K562 (cell line): ENCODE measurements around the gene STK17A. TPM values are rescaled to one million over a fixed set of nuclear protein-coding genes. Genes with fewer than 3 reads are reported as not detected.

Source experiments
- CHD7 ChIP-seq: fragments of 200-600 bp; sonication (generic); IDR thresholded peaks from one replicate; pipeline ENCODE4 v1.6.1; 2012; ENCODE audit warnings: mild to moderate bottlenecking, low read depth, low read length, inconsistent platforms
- HDAC8 ChIP-seq: fragments of 450-650 bp; IDR thresholded peaks from 2 replicates; pipeline ENCODE4 v1.6.1; 2016; ENCODE audit warnings: mild to moderate bottlenecking, missing genetic modification characterization, moderate library complexity, missing compliant biosample characterization
- HEY1 ChIP-seq: fragments of 250-450 bp; sonication (Bioruptor Pico); IDR thresholded peaks from 2 replicates; pipeline ENCODE4 v1.5.0; 2020; ENCODE audit warnings: mild to moderate bottlenecking, moderate library complexity, borderline replicate concordance
- MTA2 ChIP-seq: fragments of 450-650 bp; IDR thresholded peaks from 2 replicates; pipeline ENCODE4 v1.6.1; 2016; ENCODE audit warnings: low read depth
- MYBL2 ChIP-seq, 2 experiments: fragments of 450-650 bp in 1 of 2; sonication (generic) in 1 of 2; formaldehyde crosslinking in 1 of 2; IDR thresholded peaks; 2 replicates each; pipeline versions ENCODE4 v1.6.1 to v1.8.1; 2017 to 2022; ENCODE audit warnings: borderline replicate concordance in 1 of 2, inconsistent platforms in 1 of 2, low read depth in 1 of 2, mild to moderate bottlenecking in 1 of 2, missing genetic modification reagents in 1 of 2, moderate library complexity in 1 of 2
- NFRKB ChIP-seq: fragments of 450-650 bp; IDR thresholded peaks from 2 replicates; pipeline ENCODE4 v1.6.1; 2016; ENCODE audit warnings: low read depth
- NR2F6 ChIP-seq: fragments of 450-650 bp; formaldehyde crosslinking; IDR thresholded peaks from 2 replicates; pipeline ENCODE4 v1.4.0; 2020; ENCODE audit warnings: mild to moderate bottlenecking
- THAP7 ChIP-seq: fragments of 250-450 bp; sonication (Bioruptor Pico); IDR thresholded peaks from 2 replicates; pipeline ENCODE4 v1.5.0; 2021
- ZBTB2 ChIP-seq: fragments of 450-650 bp; IDR thresholded peaks from 2 replicates; pipeline ENCODE4 v1.6.1; 2016; ENCODE audit warnings: antibody characterized with exemption
- ZNF140 ChIP-seq: fragments of 250-450 bp; sonication (Bioruptor Pico); IDR thresholded peaks from 2 replicates; pipeline ENCODE4 v1.8.0; 2021; ENCODE audit warnings: moderate library complexity, mild to moderate bottlenecking, inconsistent platforms
- ZNF232 ChIP-seq: sonication (generic); formaldehyde crosslinking; IDR thresholded peaks from 2 replicates; pipeline ENCODE4 v1.8.0; 2022; ENCODE audit warnings: mild to moderate bottlenecking, missing genetic modification reagents
- polyA plus RNA-seq, 8 experiments: library from polyadenylated mRNA; depleted of rRNA in 4 of 8; stranded (reverse) in 5 of 8; unstranded in 3 of 8; fragments of >200 nt; fragmentation: Nextera tagmentation in 2 of 8; fragmentation: Illumina TruSeq in 1 of 8; extraction: Ambion mirVana in 2 of 8; extraction: Trizol in 1 of 8; gene quantifications; 2 replicates each; pipeline versions ENCODE4 v1.2.1 to v1.2.3, GENCODE V29; 2011 to 2014; ENCODE audit warnings: inconsistent platforms in 1 of 8, missing spikeins in 1 of 8
- total RNA-seq, 7 experiments: library from RNA; depleted of rRNA in 6 of 7; stranded (reverse); fragments of >200 nt in 6 of 7; fragmentation: Illumina TruSeq in 2 of 7; extraction: Trizol in 2 of 7; gene quantifications; 2 replicates each; pipeline versions ENCODE4 v1.2.1 to v1.2.3, GENCODE V29; 2011 to 2021; ENCODE audit warnings: low replicate concordance in 1 of 7

The STK17A gene
- total and polyA plus RNA-seq, 9 of the 15 experiments (the other 6 are each of a cell fraction or from before 2014, with no cell fraction given) = 3.4 to 16.3 (median 13.2) TPM

GRCh38 chr7:43674559-43675436 lies 91.9 kb downstream of the STK17A start (continued):
- TF ChIP-seq CHD7 = no peak
- no peak for TF ChIP-seq THAP7 (CRISPR knock-in tag)
- no peak for TF ChIP-seq NFRKB
- TF ChIP-seq HDAC8 = no peak
- no peak for TF ChIP-seq ZBTB2
- TF ChIP-seq ZNF232 = no peak
- TF ChIP-seq MYBL2 (IDR thresholded peaks at IDR 0.05; ENCODE audit: low read depth) = peak; percentile 33; the same call in 1 of the 2 replicates
- no peak for TF ChIP-seq MYBL2 (CRISPR knock-in tag; IDR thresholded peaks at IDR 0.05; ENCODE audit: borderline replicate concordance)
- TF ChIP-seq ZNF140 (CRISPR knock-in tag) = no peak
- no peak for TF ChIP-seq HEY1
- no peak for TF ChIP-seq NR2F6 (CRISPR knock-in tag)
- TF ChIP-seq MTA2 = no peak
